Keratinocyte (primary cell): ENCODE results near the gene NPAS3. TPM values are rescaled to one million over a fixed set of nuclear protein-coding genes. Genes with fewer than 3 reads are reported as not detected.

ENCODE experiments used
- DNase-seq: peaks from one replicate; pipeline ENCODE4 v3.0.0-alpha.2; 2011; ENCODE audit warnings: low read depth, missing footprints, low spot score
- FAIRE-seq: peaks from 2 replicates; lab custom pipeline; 2011; peaks lifted over from hg19 to GRCh38; lab: Jason Lieb, UNC
- H2AFZ ChIP-seq: 2 replicates; pipeline ENCODE4 v1.6.0; 2012; ENCODE audit warnings: low read length, control low read depth, inconsistent platforms; ENCODE audit not compliant: control insufficient read depth
- H3K27ac ChIP-seq: 2 replicates; pipeline ENCODE4 v1.5.1; 2011; ENCODE audit warnings: low read length; ENCODE audit not compliant: control insufficient read depth, insufficient read depth
- H3K27me3 ChIP-seq: 3 replicates; pipeline ENCODE4 v1.6.0; 2011; ENCODE audit warnings: low read length; ENCODE audit not compliant: control insufficient read depth, insufficient read depth; ENCODE audit errors: extremely low read depth
- H3K36me3 ChIP-seq, 2 experiments: 2 replicates in 1 of 2; 3 replicates in 1 of 2; pipeline ENCODE4 v1.5.1; 2011; ENCODE audit warnings: low read length in 2 of 2, mild to moderate bottlenecking in 1 of 2; ENCODE audit not compliant: control insufficient read depth in 2 of 2, insufficient read depth in 2 of 2; ENCODE audit errors: extremely low read depth in 1 of 2
- H3K4me1 ChIP-seq: 3 replicates; pipeline ENCODE4 v1.5.1; 2011; ENCODE audit warnings: low read length; ENCODE audit not compliant: control insufficient read depth, insufficient read depth; ENCODE audit errors: extremely low read depth
- H3K4me2 ChIP-seq: 3 replicates; pipeline ENCODE4 v1.6.0; 2011; ENCODE audit warnings: low read depth, low read length; ENCODE audit not compliant: control insufficient read depth, insufficient read depth; ENCODE audit errors: extremely low read depth
- H3K4me3 ChIP-seq, 3 experiments: fragments of 200-600 bp in 1 of 3; sonication (generic) in 1 of 3; 2 replicates in 2 of 3; 3 replicates in 1 of 3; pipeline ENCODE4 v1.5.1; 2011 to 2016; ENCODE audit warnings: low read length in 3 of 3, mild to moderate bottlenecking in 3 of 3, control low read depth in 2 of 3, inconsistent platforms in 1 of 3, low read depth in 1 of 3, mixed read lengths in 1 of 3, mixed run types in 1 of 3, moderate library complexity in 1 of 3; ENCODE audit not compliant: control insufficient read depth in 2 of 3, insufficient read depth in 2 of 3; ENCODE audit errors: extremely low read depth in 1 of 3
- H3K79me2 ChIP-seq: 2 replicates; pipeline ENCODE4 v1.6.0; 2012; ENCODE audit warnings: low read length; ENCODE audit not compliant: control insufficient read depth, insufficient read depth
- H3K9ac ChIP-seq: 3 replicates; pipeline ENCODE4 v1.6.0; 2011; ENCODE audit warnings: low read length; ENCODE audit not compliant: control insufficient read depth, insufficient read depth; ENCODE audit errors: extremely low read depth
- H3K9me1 ChIP-seq: 3 replicates; pipeline ENCODE4 v1.6.0; 2011; ENCODE audit warnings: low read length; ENCODE audit not compliant: control insufficient read depth, insufficient read depth; ENCODE audit errors: extremely low read depth
- H3K9me3 ChIP-seq: 2 replicates; pipeline ENCODE4 v1.5.1; 2012; ENCODE audit warnings: low read depth, low read length; ENCODE audit not compliant: control insufficient read depth
- H4K20me1 ChIP-seq: 3 replicates; pipeline ENCODE4 v1.6.0; 2011; ENCODE audit warnings: low read length; ENCODE audit not compliant: control insufficient read depth, insufficient read depth; ENCODE audit errors: extremely low read depth
- CTCF ChIP-seq, 3 experiments: IDR thresholded peaks in 1 of 3; conservative IDR thresholded peaks in 1 of 3; optimal IDR thresholded peaks in 1 of 3; 2 replicates in 2 of 3; 3 replicates in 1 of 3; pipeline versions ENCODE3 to v1.5.1; 2011; ENCODE audit warnings: low read length in 3 of 3, mild to moderate bottlenecking in 3 of 3, moderate library complexity in 2 of 3, control low read depth in 1 of 3, inconsistent platforms in 1 of 3; ENCODE audit not compliant: insufficient read depth in 2 of 3; ENCODE audit errors: extremely low read depth in 1 of 3
- EZH2 ChIP-seq: IDR thresholded peaks from one replicate; pipeline ENCODE4 v1.6.1; 2012; ENCODE audit warnings: inconsistent platforms, mild to moderate bottlenecking, low read length, moderate library complexity
- dilution Hi-C: fragments of 300-500 bp; cut with MboI; formaldehyde crosslinking; loops from one replicate; pipeline ENCODE4 v1.7.0; 2020; ENCODE audit warnings: low sequenced_read_pairs; ENCODE audit not compliant: extremely low pct_ligation_motif_present
- polyA plus RNA-seq, 5 experiments: library from polyadenylated mRNA; depleted of rRNA in 3 of 5; stranded (reverse) in 3 of 5; stranded (forward) in 1 of 5; unstranded in 1 of 5; fragments of >200 nt; gene quantifications; 1 replicate in 1 of 5; 2 replicates in 3 of 5; 3 replicates in 1 of 5; pipeline versions ENCODE4 v1.2.1 to v1.2.3, GENCODE V29; 2011 to 2012; ENCODE audit warnings: missing spikeins in 2 of 5, low read depth in 1 of 5, low replicate concordance in 1 of 5

The NPAS3 gene
- polyA plus RNA-seq, 1 donor (not counting 4 experiments of a cell fraction or from before 2014, with no cell fraction given) = 0.07 TPM

- no peak overlapping the region for H3K4me3 ChIP-seq
- H4K20me1 ChIP-seq = no peaks in the 10 kb centered on the region
- H3K79me2 ChIP-seq = no peaks in the 10 kb centered on the region
- FAIRE-seq (no peak), DNase-seq (no peak)
- H3K4me1 ChIP-seq = peaks cover 9% of the 10 kb centered on the region
- H3K27me3 ChIP-seq = no peaks in the 10 kb centered on the region
- H3K9ac ChIP-seq = no peak overlapping the region
- dilution Hi-C loops = no loop called here
- peaks cover 2% of the 10 kb centered on the region for H3K9me1 ChIP-seq
- H3K9me3 ChIP-seq = no peaks in the 10 kb centered on the region
- H3K36me3 ChIP-seq = no peaks in the 10 kb centered on the region
- TF ChIP-seq EZH2 = no peak
- TF ChIP-seq CTCF (optimal IDR thresholded peaks at IDR 0.05 in 1 of 3, IDR thresholded peaks at IDR 0.05 in 1 of 3, conservative IDR thresholded peaks at IDR 0.05 in 1 of 3; ENCODE audit: extremely low read depth in 1 of 3, insufficient read depth in 2 of 3, low read length in 3 of 3) = no peak
- peak overlapping the region; percentile 39 for H3K4me2 ChIP-seq
- no peak overlapping the region for H2AFZ ChIP-seq
- no peak overlapping the region for H3K27ac ChIP-seq
These were observed 779.2 kb downstream of the NPAS3 start for GRCh38 chr14:33717866-33718265.

- Histone ChIP-seq H3K4me1 (peaks cover 9% of the 10 kb centered on the region), H3K36me3 (no peaks in the 10 kb centered on the region), H3K79me2 (no peaks in the 10 kb centered on the region), H4K20me1 (no peaks in the 10 kb centered on the region), H2AFZ (no peak overlapping the region), H3K9me3 (no peaks in the 10 kb centered on the region), H3K9me1 (peaks cover 2% of the 10 kb centered on the region), H3K4me2 (no peak overlapping the region), H3K9ac (no peak overlapping the region), H3K27me3 (no peaks in the 10 kb centered on the region), H3K4me3 (no peak overlapping the region), H3K27ac (no peak overlapping the region)
- DNase-seq (no peak), FAIRE-seq (no peak)
- dilution Hi-C loops = no loop called here
- no peak for TF ChIP-seq CTCF (optimal IDR thresholded peaks at IDR 0.05 in 1 of 3, IDR thresholded peaks at IDR 0.05 in 1 of 3, conservative IDR thresholded peaks at IDR 0.05 in 1 of 3; ENCODE audit: extremely low read depth in 1 of 3, insufficient read depth in 2 of 3, low read length in 3 of 3)
- no peak for TF ChIP-seq EZH2
These were observed 781.7 kb downstream of the NPAS3 start for GRCh38 chr14:33720284-33720787.
